Neural cell (in vitro differentiated cells): Measurements from ENCODE around the gene ARID1B.

Experiments
- EP300 ChIP-seq: fragments of 450-650 bp; conservative IDR thresholded peaks from 2 replicates; pipeline ENCODE4 v1.6.1; 2014; ENCODE audit warnings: antibody characterized with exemption, mild to moderate bottlenecking, moderate library complexity; ENCODE audit not compliant: poor library complexity, severe bottlenecking
- SMC3 ChIP-seq: fragments of 450-650 bp; conservative IDR thresholded peaks from 2 replicates; pipeline ENCODE4 v1.6.1; 2014; ENCODE audit warnings: antibody characterized with exemption, mild to moderate bottlenecking, moderate library complexity; ENCODE audit not compliant: poor library complexity
- TF ChIP-seq, protein P1 (sequence below): fragments of 450-650 bp; IDR thresholded peaks from 2 replicates; pipeline ENCODE4 v1.5.1; 2014; ENCODE audit warnings: antibody characterized with exemption, mild to moderate bottlenecking, moderate library complexity; ENCODE audit not compliant: poor library complexity, severe bottlenecking
- TF ChIP-seq, protein P2 (sequence below): IDR thresholded peaks from 2 replicates; pipeline ENCODE4 v1.6.1; 2012; ENCODE audit warnings: borderline replicate concordance

DNA sequence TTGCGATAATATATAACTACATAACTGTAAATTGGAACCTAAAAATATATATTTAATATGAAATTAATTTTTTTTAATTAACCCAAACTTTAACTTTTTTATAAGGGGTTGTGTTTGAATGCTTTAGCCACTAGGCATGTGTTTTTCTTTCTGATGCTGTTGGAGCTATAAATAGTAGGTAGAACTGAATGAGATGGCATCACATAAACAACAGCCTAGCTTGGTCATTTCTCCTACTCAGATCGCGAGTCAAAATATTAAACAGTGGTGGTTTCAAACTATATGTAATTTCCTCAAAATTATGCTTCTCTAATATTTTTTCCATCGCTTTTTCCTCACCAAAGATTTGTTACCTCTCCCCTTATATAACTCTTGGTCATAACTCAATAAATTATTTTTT, 243.2 kb downstream of the ARID1B start:
- TF ChIP-seq, protein P1, sequence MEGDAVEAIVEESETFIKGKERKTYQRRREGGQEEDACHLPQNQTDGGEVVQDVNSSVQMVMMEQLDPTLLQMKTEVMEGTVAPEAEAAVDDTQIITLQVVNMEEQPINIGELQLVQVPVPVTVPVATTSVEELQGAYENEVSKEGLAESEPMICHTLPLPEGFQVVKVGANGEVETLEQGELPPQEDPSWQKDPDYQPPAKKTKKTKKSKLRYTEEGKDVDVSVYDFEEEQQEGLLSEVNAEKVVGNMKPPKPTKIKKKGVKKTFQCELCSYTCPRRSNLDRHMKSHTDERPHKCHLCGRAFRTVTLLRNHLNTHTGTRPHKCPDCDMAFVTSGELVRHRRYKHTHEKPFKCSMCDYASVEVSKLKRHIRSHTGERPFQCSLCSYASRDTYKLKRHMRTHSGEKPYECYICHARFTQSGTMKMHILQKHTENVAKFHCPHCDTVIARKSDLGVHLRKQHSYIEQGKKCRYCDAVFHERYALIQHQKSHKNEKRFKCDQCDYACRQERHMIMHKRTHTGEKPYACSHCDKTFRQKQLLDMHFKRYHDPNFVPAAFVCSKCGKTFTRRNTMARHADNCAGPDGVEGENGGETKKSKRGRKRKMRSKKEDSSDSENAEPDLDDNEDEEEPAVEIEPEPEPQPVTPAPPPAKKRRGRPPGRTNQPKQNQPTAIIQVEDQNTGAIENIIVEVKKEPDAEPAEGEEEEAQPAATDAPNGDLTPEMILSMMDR, result no peak
- TF ChIP-seq EP300, result no peak
- no peak for TF ChIP-seq SMC3
- TF ChIP-seq, protein P2, sequence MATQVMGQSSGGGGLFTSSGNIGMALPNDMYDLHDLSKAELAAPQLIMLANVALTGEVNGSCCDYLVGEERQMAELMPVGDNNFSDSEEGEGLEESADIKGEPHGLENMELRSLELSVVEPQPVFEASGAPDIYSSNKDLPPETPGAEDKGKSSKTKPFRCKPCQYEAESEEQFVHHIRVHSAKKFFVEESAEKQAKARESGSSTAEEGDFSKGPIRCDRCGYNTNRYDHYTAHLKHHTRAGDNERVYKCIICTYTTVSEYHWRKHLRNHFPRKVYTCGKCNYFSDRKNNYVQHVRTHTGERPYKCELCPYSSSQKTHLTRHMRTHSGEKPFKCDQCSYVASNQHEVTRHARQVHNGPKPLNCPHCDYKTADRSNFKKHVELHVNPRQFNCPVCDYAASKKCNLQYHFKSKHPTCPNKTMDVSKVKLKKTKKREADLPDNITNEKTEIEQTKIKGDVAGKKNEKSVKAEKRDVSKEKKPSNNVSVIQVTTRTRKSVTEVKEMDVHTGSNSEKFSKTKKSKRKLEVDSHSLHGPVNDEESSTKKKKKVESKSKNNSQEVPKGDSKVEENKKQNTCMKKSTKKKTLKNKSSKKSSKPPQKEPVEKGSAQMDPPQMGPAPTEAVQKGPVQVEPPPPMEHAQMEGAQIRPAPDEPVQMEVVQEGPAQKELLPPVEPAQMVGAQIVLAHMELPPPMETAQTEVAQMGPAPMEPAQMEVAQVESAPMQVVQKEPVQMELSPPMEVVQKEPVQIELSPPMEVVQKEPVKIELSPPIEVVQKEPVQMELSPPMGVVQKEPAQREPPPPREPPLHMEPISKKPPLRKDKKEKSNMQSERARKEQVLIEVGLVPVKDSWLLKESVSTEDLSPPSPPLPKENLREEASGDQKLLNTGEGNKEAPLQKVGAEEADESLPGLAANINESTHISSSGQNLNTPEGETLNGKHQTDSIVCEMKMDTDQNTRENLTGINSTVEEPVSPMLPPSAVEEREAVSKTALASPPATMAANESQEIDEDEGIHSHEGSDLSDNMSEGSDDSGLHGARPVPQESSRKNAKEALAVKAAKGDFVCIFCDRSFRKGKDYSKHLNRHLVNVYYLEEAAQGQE, result no peak
